Mesothelial cell of epicardium (in vitro differentiated cells): ENCODE results near the gene C4BPA. TPM values are rescaled to one million over a fixed set of nuclear protein-coding genes. Genes with fewer than 3 reads are reported as not detected.

Experiments
- DNase-seq, 2 experiments: peaks; one replicate each; pipeline ENCODE4 v3.0.0; 2021; ENCODE audit warnings: low spot score in 2 of 2; ENCODE audit not compliant: unreplicated experiment in 2 of 2
- H3K27ac Mint-ChIP-seq: 2 replicates; pipeline ENCODE4 v1.8.0; 2021; ENCODE audit warnings: mixed read lengths
- H3K27me3 Mint-ChIP-seq: 2 replicates; pipeline ENCODE4 v1.8.0; 2021; ENCODE audit warnings: low read depth, mixed read lengths
- H3K36me3 Mint-ChIP-seq: 2 replicates; pipeline ENCODE4 v1.8.0; 2021; ENCODE audit warnings: mixed read lengths
- H3K4me1 Mint-ChIP-seq: 2 replicates; pipeline ENCODE4 v1.8.0; 2021; ENCODE audit warnings: mixed read lengths
- H3K4me3 Mint-ChIP-seq: 2 replicates; pipeline ENCODE4 v1.8.0; 2021; ENCODE audit warnings: mild to moderate bottlenecking, moderate library complexity, mixed read lengths
- H3K9me3 Mint-ChIP-seq: 2 replicates; pipeline ENCODE4 v1.8.0; 2021; ENCODE audit warnings: mixed read lengths
- total RNA-seq: library from RNA; stranded (reverse); gene quantifications from 3 replicates; pipeline ENCODE4 v1.2.1, GENCODE V29; 2021
- TF ChIP-seq, protein P1 (sequence below): fragments of 200-600 bp; sonication (generic); IDR thresholded peaks from one replicate; pipeline ENCODE4 v1.5.0; 2021; ENCODE audit warnings: antibody characterized with exemption; ENCODE audit not compliant: unreplicated experiment

Gene C4BPA
- total RNA-seq, 1 donor from 2014 or later: 0.20 TPM

DNA sequence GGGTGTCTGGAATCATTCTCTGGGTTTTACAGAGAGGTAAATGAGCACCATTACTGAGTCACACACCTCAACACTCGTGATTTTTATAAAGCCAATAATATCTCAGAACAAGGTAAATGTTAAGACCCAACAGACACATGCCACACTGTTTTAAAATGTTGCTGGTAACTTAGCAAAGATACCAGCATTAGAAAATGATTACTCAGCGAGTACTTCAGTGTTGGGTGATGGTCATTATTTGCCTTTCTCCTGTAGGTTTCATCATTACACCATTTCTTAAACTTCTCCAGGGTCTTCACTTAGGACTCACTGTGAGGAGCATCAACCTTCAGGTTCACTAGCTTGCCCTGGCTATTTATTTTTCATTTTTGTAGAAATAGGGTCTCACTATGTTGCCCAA lies 22.2 kb upstream of the C4BPA start:
- no peak overlapping the region for H3K27ac Mint-ChIP-seq

DNA sequence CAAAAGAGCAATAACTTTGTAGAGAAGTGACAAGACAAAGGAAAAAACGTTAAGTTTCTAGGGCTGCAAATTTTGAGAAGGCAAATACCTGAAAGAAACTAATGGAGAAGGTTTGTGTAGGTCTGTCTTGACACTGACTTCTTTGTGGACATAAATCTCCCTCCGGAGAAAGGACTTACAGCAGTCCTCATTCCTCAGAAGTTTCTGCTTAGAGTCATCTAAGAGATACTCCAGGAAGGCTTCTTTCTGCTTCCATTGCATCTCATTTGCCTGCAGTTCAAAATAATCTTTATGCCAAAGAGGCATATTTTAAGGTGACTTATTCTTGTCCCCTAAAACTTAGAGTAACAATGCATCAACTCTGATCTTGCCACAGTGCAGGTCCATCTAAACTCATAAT lies 19.8 kb upstream of the C4BPA start:
- Mint-ChIP-seq H3K9me3 (no peaks in the 10 kb centered on the region), H3K36me3 (no peaks in the 10 kb centered on the region), H3K4me1 (peaks cover 59% of the 10 kb centered on the region), H3K27ac (peak overlapping the region; percentile 88), H3K27me3 (no peaks in the 10 kb centered on the region), H3K4me3 (no peak overlapping the region)
- TF ChIP-seq, protein P1, sequence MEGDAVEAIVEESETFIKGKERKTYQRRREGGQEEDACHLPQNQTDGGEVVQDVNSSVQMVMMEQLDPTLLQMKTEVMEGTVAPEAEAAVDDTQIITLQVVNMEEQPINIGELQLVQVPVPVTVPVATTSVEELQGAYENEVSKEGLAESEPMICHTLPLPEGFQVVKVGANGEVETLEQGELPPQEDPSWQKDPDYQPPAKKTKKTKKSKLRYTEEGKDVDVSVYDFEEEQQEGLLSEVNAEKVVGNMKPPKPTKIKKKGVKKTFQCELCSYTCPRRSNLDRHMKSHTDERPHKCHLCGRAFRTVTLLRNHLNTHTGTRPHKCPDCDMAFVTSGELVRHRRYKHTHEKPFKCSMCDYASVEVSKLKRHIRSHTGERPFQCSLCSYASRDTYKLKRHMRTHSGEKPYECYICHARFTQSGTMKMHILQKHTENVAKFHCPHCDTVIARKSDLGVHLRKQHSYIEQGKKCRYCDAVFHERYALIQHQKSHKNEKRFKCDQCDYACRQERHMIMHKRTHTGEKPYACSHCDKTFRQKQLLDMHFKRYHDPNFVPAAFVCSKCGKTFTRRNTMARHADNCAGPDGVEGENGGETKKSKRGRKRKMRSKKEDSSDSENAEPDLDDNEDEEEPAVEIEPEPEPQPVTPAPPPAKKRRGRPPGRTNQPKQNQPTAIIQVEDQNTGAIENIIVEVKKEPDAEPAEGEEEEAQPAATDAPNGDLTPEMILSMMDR: no peak
- no peak for DNase-seq

More for the DNA sequence above, 22.2 kb upstream of the C4BPA start:
- DNase-seq: no peak
- H3K36me3 Mint-ChIP-seq: no peaks in the 10 kb centered on the region
- no peak overlapping the region for H3K4me3 Mint-ChIP-seq
- H3K9me3 Mint-ChIP-seq: no peaks in the 10 kb centered on the region
- TF ChIP-seq, protein P1: no peak
- H3K27me3 Mint-ChIP-seq: no peaks in the 10 kb centered on the region
- peaks cover 38% of the 10 kb centered on the region for H3K4me1 Mint-ChIP-seq

DNA sequence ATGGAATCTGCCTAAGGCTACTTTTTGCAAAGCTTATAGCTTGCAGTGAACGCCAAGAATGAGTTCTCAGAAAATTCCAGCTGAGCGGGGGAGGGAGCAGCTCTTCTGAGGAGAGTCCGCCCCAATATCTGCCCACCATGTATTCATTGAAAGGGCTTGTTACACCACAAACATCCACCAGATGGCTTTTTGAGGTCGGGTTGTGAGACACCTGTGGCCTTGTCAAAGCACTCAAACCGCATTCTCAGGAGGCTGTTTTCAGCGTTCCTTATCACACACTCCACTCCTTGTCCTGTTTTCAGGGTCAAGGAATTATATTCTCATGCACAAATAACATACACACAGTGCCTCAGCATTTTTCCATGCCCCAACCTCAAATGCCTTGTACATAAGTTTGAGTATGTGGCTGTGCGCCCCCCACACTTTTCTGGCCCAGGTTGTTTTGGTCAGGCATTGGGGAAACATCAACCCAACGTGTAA lies 19.3 kb upstream of the C4BPA start:
- Mint-ChIP-seq H3K4me3 (no peak overlapping the region), H3K4me1 (peaks cover 61% of the 10 kb centered on the region), H3K27ac (peak overlapping the region; percentile 88), H3K27me3 (no peaks in the 10 kb centered on the region), H3K36me3 (no peaks in the 10 kb centered on the region), H3K9me3 (no peaks in the 10 kb centered on the region)
- TF ChIP-seq, protein P1: peak; percentile 58
- peak; percentile 36 to 58 for DNase-seq

DNA sequence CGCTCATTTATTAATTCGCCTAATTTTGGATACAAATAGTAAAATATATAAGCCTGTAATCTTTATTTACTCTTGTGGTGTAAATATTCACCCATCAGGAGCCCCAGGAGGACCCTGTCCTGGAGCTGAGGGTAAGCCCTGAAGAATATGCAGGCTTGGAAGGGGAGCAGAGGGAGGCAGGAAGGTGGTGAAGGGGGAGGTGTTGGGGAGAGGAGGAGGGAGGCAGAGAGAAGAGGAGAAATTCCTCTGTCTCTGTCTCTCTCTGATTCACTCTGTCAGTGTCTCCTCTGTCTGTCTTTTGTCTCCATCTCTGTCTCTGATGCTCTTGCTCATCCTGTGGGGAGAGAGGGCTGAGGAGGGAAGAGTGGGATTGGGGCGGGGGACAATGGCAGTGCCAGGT lies 18.1 kb upstream of the C4BPA start:
- TF ChIP-seq, protein P1: no peak
- Mint-ChIP-seq H3K27me3 (no peaks in the 10 kb centered on the region), H3K36me3 (no peaks in the 10 kb centered on the region), H3K4me1 (peaks cover 61% of the 10 kb centered on the region), H3K9me3 (no peaks in the 10 kb centered on the region), H3K4me3 (no peak overlapping the region), H3K27ac (peak overlapping the region; percentile 44)
- DNase-seq: no peak

DNA sequence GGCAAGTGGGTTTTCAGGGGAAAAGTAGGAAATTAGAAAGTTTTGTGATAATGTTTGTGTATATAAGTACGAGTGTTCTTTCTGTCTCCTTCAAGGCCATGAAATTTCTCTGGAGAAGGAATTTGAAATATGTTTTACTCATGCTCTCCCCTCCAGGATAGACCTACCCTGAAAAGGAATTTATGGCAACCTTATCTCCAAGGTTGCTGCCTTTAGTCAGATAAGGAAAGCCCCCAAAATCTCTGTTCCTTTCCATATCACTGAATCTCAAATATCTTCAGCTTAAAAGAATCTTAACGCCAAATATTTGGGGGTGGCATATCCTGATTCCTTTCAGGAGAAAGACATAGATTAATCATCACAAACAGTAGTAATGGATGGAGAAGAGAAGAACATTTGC lies 15.9 kb upstream of the C4BPA start:
- peak overlapping the region; percentile 93 for H3K27ac Mint-ChIP-seq
- TF ChIP-seq, protein P1: no peak

More for the DNA sequence above, 15.9 kb upstream of the C4BPA start:
- no peaks in the 10 kb centered on the region for H3K36me3 Mint-ChIP-seq
- H3K4me3 Mint-ChIP-seq: no peak overlapping the region
- H3K4me1 Mint-ChIP-seq: peaks cover 54% of the 10 kb centered on the region
- DNase-seq: no peak
- no peaks in the 10 kb centered on the region for H3K9me3 Mint-ChIP-seq
- H3K27me3 Mint-ChIP-seq: no peaks in the 10 kb centered on the region
